GM12875 (cell line): Measurements from ENCODE around the gene SLITRK6.

Experiments
- H3K4me3 ChIP-seq: one replicate; pipeline ENCODE4 v1.5.1; 2011; ENCODE audit warnings: low read depth, low read length, control low read depth
- TF ChIP-seq, protein P1 (sequence below): IDR thresholded peaks from 2 replicates; pipeline ENCODE4 v1.5.1; 2011; ENCODE audit warnings: low read depth, mild to moderate bottlenecking, control low read depth, inconsistent platforms, low read length, moderate library complexity, borderline replicate concordance; ENCODE audit not compliant: insufficient read depth

The SLITRK6 gene, protein sequence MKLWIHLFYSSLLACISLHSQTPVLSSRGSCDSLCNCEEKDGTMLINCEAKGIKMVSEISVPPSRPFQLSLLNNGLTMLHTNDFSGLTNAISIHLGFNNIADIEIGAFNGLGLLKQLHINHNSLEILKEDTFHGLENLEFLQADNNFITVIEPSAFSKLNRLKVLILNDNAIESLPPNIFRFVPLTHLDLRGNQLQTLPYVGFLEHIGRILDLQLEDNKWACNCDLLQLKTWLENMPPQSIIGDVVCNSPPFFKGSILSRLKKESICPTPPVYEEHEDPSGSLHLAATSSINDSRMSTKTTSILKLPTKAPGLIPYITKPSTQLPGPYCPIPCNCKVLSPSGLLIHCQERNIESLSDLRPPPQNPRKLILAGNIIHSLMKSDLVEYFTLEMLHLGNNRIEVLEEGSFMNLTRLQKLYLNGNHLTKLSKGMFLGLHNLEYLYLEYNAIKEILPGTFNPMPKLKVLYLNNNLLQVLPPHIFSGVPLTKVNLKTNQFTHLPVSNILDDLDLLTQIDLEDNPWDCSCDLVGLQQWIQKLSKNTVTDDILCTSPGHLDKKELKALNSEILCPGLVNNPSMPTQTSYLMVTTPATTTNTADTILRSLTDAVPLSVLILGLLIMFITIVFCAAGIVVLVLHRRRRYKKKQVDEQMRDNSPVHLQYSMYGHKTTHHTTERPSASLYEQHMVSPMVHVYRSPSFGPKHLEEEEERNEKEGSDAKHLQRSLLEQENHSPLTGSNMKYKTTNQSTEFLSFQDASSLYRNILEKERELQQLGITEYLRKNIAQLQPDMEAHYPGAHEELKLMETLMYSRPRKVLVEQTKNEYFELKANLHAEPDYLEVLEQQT

DNA sequence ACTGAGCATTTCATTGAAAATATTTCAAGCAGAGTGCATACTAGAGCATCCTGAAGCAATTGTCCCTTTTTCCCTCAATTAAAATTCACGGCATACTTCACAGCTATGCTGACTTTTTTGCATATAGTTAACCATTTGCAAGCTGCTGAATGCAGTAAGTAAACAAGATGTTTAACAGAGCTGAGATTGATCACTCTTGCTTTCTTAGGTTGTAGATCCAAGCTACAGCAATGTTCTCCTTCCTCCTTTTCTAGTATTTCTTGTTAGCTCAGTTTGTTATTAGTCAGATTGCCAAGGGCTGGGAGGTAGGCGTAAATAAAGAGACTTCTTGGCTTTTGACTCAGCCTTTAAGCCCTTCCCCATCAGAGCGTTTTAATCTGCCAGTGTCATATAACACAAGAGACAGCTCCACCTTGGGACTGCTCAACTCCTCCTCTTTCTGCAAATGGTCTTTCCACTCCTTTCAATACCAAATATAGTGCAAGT is at the start of gene SLITRK6:
Gene SLITRK6, minus strand, starts transcription at position 323 of the 486 bp plus-strand sequence. CDS start 2,911 bp downstream, outside the sequence.
- TF ChIP-seq, protein P1, sequence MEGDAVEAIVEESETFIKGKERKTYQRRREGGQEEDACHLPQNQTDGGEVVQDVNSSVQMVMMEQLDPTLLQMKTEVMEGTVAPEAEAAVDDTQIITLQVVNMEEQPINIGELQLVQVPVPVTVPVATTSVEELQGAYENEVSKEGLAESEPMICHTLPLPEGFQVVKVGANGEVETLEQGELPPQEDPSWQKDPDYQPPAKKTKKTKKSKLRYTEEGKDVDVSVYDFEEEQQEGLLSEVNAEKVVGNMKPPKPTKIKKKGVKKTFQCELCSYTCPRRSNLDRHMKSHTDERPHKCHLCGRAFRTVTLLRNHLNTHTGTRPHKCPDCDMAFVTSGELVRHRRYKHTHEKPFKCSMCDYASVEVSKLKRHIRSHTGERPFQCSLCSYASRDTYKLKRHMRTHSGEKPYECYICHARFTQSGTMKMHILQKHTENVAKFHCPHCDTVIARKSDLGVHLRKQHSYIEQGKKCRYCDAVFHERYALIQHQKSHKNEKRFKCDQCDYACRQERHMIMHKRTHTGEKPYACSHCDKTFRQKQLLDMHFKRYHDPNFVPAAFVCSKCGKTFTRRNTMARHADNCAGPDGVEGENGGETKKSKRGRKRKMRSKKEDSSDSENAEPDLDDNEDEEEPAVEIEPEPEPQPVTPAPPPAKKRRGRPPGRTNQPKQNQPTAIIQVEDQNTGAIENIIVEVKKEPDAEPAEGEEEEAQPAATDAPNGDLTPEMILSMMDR: no peak
- no peak within 1 kb of the TSS for H3K4me3 ChIP-seq

DNA sequence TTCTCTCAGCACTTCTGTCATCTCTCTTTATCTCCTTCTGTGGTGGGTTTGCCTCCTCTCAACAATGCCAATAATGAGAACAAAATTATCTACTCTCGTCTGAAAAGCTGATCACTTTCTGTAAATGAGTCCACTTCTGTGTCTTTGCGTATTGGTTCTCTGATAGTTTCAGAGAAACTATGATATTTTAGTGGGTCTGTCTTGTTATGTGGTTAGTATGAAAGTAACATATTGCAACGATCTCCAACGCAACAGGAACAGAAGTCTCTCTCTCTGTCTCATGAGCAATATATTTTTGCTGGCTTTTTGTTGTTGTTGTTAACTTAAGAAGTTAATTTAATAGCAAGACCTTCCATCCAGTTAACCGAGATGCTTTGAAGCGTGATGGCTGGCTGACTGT is 47.8 kb upstream of the SLITRK6 start:
- TF ChIP-seq, protein P1: no peak
- no peak overlapping the region for H3K4me3 ChIP-seq

DNA sequence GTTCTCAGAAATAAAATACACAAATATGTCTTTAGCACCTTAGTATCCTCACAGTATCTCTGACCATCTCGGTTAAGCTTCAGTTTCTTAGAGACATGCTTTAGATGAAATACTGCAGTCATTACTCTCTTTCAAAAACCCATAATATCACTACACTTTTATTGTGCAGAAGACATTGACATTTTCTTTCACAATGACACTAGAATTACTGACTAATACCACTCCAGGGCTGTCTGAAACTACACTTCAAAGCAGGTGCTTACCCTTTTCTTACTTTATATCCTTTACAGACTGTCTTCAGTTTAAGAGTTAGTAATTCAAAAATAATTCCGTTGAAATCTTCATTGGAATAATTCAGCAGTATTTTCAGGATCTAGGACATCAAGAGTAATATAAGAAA is 42.2 kb upstream of the SLITRK6 start:
- H3K4me3 ChIP-seq: no peak overlapping the region
- TF ChIP-seq, protein P1: no peak

DNA sequence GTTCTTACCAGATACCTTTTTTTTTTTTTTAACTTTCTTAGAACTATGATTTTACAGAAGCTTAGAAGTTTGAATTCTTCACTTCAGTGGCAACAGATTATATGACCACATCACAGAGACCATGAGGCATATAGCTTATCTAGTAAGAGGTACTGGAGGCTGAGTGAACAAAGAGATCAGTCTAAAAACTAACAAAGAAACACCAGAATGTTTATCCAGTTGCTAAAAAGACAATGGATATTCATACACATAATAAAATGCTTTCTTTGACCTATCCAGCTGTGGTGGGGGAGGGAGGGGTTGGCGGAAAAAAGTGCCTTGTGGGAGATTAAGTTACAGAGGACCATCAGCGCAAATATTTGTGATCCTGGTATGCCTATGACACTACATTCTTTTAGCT is 34.7 kb upstream of the SLITRK6 start:
- H3K4me3 ChIP-seq: no peak overlapping the region
- TF ChIP-seq, protein P1: no peak

DNA sequence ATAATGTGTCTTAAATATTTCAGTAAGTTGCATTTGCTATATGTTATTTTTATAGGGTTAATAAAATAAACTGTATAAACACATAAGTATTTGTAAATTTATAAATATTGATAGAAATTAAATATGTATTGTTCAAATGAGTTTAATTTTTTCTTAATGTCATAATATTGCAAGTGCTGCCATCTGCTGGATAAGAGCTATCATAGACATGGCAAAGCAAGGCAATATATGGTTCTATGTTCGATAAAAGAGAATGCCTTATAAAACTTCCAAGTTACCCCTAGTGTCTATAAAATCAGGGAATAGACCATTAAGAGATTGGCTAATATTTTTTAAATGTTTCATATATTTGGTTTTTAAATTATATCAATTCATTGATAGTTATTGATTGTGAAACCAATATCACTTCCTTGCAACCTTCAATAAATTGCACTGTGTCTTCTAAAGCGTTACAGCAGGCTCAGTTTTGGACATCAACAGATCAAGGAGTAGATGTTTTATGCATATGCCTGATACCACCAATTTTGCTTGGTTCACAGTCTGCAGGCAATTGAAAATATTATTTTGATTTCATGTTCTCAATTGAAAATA is 29.0 kb upstream of the SLITRK6 start:
- H3K4me3 ChIP-seq: no peak overlapping the region
- TF ChIP-seq, protein P1: no peak

DNA sequence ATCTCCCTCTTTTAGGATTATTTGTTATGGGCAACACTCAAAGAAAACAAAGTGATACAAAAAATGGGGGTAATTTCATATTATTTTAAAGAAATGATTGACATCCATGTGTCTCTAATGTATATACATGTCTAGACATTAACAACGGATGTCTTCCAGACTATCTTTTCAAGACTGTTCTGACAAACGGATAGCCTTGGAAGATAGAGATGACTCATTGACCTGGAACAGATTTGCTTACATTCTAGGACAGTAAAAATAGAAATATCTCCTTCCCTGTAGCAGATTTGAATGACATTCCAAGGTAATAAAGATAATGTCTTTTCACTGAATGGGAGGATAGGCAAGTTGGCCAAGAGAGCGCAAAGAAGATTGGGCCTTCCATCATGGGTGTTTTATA is 26.2 kb upstream of the SLITRK6 start:
- H3K4me3 ChIP-seq: no peak overlapping the region
- TF ChIP-seq, protein P1: no peak
